GM18907 (cell line): ENCODE results near the gene CPLX3.
A peak's percentile ranks its signal among the peaks of the same experiment; 100 is the strongest.

Source experiments
- ATAC-seq: cut with Tn5 transposase; IDR thresholded peaks from one replicate; pipeline ENCODE4 v1.9.1; 2021; ENCODE audit warnings: mild to moderate bottlenecking, moderate library complexity; ENCODE audit not compliant: unreplicated experiment

The CPLX3 gene

GRCh38 chr15:74869726-74870407 is 43.4 kb downstream of the CPLX3 start:
- ATAC-seq = peak; percentile 54

- no peak for ATAC-seq
Observed at GRCh38 chr15:74870436-74871215, 44.2 kb downstream of the CPLX3 start.

GRCh38 chr15:74872702-74873035 is 46.2 kb downstream of the CPLX3 start:
- no peak for ATAC-seq

GRCh38 chr15:74873036-74873755 is 46.8 kb downstream of the CPLX3 start, which contains the start of gene SCAMP2:
SCAMP2 (minus strand) TSS chr15:74873365; CDS start chr15:74873255, 110 bp downstream.
- ATAC-seq = peak; percentile 79

GRCh38 chr15:74873756-74874424 is 47.5 kb downstream of the CPLX3 start:
- ATAC-seq = no peak

- no peak for ATAC-seq
Observed at GRCh38 chr15:74878273-74878672, 51.8 kb downstream of the CPLX3 start.
